GM20000 (cell line): ENCODE results near the gene KIF6.

Source experiments
- DNase-seq: peaks from one replicate; pipeline ENCODE4 v3.0.0; 2012; ENCODE audit warnings: low spot score
- TF ChIP-seq, protein P1 (sequence below): IDR thresholded peaks from 2 replicates; pipeline ENCODE4 v1.5.1; 2012; ENCODE audit warnings: mild to moderate bottlenecking, control low read depth; ENCODE audit errors: extremely low read depth, missing control alignments

Gene KIF6

DNA sequence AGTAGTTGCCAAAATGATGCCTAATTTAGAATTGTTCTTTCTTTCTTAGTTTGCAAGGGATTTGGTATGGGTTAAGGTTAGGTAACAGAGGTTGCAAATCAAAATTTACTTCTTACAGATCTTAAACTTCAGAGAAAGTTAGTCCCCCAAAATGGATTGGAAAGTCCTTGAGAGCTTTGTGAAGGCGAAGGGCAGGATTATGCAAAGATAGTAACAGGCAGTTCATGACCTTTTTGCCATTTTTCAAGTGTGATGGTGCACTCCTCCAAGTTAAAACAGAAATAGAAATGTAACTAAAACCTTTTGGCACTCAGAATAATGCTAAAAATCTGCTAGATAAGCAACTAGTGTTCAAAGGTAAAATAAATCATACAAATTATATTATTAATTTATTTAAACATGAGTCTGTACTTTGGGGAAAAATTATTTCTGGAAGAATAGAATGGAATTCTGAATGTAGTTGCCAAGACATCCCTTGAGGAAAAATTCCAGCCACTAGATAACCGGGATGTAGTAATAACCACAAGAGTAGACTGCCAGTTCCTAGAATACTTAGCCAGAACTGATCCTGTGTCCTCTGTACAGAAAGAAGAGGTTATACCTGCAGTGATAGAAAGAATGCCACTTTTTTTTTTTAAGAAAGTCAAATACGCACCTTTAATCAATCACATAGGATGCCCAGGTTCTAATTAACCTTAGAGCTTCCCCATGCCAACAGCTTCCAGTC, 35.2 kb upstream of the KIF6 start:
- TF ChIP-seq, protein P1, sequence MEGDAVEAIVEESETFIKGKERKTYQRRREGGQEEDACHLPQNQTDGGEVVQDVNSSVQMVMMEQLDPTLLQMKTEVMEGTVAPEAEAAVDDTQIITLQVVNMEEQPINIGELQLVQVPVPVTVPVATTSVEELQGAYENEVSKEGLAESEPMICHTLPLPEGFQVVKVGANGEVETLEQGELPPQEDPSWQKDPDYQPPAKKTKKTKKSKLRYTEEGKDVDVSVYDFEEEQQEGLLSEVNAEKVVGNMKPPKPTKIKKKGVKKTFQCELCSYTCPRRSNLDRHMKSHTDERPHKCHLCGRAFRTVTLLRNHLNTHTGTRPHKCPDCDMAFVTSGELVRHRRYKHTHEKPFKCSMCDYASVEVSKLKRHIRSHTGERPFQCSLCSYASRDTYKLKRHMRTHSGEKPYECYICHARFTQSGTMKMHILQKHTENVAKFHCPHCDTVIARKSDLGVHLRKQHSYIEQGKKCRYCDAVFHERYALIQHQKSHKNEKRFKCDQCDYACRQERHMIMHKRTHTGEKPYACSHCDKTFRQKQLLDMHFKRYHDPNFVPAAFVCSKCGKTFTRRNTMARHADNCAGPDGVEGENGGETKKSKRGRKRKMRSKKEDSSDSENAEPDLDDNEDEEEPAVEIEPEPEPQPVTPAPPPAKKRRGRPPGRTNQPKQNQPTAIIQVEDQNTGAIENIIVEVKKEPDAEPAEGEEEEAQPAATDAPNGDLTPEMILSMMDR, result no peak
- DNase-seq, result no peak

DNA sequence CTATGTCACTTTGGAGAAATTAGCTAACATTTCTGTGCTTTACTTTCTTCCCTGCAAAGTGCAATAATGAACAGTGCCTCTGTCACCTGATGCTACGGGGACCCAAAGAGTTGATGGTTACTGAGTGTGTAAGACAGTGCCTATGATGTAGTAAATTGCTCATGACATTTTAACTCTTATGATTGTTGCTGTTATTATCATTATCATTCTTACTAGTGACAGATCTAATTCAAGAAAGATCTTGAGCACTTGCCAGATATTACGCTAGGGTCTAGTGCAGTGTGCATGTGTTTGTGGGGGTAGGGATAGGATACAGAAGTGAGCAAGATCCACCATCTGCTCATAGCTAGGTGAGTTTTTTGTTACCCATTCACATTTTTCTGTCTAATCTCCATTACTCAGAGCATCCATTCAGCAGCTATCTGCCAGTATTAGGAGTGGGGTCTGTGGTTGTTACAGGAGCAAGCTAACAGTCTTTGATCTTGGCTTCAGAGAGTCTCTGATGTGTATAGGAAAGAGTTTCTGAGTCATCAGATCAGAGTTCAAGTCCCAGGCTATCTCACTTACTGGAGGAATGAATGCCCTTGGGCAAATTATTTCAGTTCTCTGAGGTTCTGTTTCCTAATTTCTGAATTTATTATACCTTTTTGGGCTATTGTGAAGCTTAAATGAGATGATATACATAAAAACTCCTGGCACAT, 33.8 kb upstream of the KIF6 start:
- TF ChIP-seq, protein P1, result no peak

DNA sequence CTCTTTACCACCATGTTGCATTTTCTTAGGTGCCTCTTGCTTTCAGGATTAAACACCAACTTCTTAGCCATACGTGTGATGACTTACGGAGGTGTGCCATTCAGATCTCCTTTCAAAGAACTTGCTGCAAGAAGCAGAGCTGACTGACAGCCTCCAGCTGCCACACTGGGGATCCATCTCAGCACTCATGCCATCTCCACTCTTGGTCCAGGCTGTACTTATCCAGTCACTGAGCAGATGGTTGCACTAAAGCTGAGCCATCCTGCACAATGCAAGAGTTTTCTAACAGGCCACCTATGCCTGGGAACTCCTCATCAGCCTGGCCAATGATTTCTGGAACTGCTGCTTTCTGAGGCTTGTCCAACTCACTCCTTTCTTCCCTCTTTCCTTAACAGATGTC, 31.4 kb upstream of the KIF6 start:
- TF ChIP-seq, protein P1, result no peak
- no peak for DNase-seq

More for the DNA sequence above, 33.8 kb upstream of the KIF6 start:
- no peak for DNase-seq

DNA sequence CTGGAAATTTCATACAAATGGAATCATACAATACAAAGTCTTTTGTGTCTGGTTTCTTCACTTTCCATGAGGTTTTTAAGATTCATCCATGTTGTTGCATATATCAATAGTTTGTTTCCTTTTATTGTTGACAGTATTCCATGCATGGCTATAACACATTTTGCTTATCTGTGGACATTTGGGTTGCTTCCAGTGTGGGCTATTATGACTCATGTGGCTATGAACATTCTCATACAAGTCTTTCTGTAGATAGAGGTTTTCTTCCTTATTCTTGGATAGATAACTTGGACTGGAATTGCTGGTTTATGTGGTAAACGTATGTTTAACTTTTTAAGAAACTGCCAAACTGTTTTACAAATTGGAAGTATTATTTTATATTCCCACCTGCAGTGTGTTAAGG, 30.0 kb upstream of the KIF6 start:
- TF ChIP-seq, protein P1, result no peak
- no peak for DNase-seq

DNA sequence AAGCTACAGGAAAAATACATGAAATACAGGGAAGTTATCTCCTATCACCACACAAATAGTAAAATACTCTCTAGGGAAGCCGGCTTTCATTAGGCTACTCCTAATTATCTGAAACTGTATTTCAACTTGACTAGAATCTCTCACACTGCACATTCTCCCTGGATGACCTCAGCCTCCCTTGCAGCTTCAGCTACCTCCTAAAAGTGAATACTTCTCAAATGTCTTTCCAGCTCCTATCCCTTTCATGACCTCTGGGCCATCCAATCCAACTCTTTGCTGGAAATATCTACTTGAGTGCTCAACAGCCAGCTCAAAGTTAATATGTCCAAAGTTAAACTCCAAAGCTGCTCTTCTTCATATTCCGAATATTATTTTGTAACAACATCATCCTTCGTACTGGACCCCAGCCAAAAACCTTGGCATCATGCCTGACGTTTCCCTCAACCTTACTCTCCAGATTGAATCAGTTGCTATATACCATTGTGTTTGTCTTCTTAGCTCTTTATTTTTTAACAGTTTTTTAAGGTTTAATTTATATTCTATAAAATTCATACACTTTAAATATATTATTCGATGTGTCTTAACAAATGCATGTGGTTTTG, 29.4 kb upstream of the KIF6 start:
- TF ChIP-seq, protein P1, result no peak
- no peak for DNase-seq

DNA sequence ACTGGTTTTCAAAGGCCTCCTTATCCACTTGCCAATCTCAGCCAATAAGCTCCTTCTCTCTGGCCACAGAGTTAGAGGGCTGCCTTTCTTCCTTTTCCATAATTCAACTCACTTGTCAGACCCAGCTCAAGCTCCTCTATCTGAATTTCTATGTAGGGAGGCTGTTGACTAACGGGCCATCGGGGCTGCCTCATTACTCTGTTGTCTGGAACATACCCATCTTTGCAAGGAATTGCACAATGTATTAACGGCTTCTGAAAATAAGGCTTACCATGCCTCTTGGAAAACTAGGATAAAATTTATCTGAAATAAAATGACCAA, 28.5 kb upstream of the KIF6 start:
- TF ChIP-seq, protein P1, result no peak
- no peak for DNase-seq
